Activated naive CD4-positive, alpha-beta T cell treated with anti-CD3 and anti-CD28 coated beads, Interleukin-2, amount 50 U/mL, for 72 hours (primary cell): ENCODE results near the gene PATJ. TPM values are rescaled to one million over a fixed set of nuclear protein-coding genes. Genes with fewer than 3 reads are reported as not detected.
"Not testable (repeated sequence)": the region's sequence is repeated elsewhere in the genome, so short reads cannot be mapped to it uniquely, and the experiment has no call there.

ENCODE experiments used
- ATAC-seq, 2 donors: fragments of 150-1000 bp; cut with Tn5 transposase; 2 replicates each; pipeline ENCODE4 v1.10.0; 2021; ENCODE audit warnings: mild to moderate bottlenecking in 2 of 2, moderate library complexity in 2 of 2
- DNase-seq, 2 donors: peaks; one replicate each; pipeline ENCODE4 v3.0.0; 2021 to 2022; ENCODE audit warnings: low spot score in 2 of 2
- H3K27ac Mint-ChIP-seq, 2 donors: one replicate each; pipeline ENCODE4 v1.8.0; 2022; ENCODE audit warnings: mild to moderate bottlenecking in 2 of 2, mixed read lengths in 2 of 2
- H3K36me3 Mint-ChIP-seq, 2 donors: one replicate each; pipeline ENCODE4 v1.8.0; 2022; ENCODE audit warnings: mixed read lengths in 2 of 2
- H3K9me3 Mint-ChIP-seq, 2 donors: one replicate each; pipeline ENCODE4 v1.8.0; 2022; ENCODE audit warnings: mixed read lengths in 2 of 2
- total RNA-seq, 2 donors: library from RNA; stranded (reverse); gene quantifications; one replicate each; pipeline ENCODE4 v1.2.3, GENCODE V29; 2022

The PATJ gene
- 10 to 100 TPM; 21.5 to 24.7 TPM for total RNA-seq

- Mint-ChIP-seq H3K36me3 (peaks cover 6 to 7% of the 10 kb centered on the region in 2 donors), H3K9me3 (no peaks in the 10 kb centered on the region), H3K27ac (peak within 1 kb of the TSS; percentile 93)
- DNase-seq (peak; percentile 66 to 75), ATAC-seq (peak; percentile 87 to 90)
Measured at GRCh38 chr1:61741711-61742619, at the start of gene PATJ. TSS of gene PATJ (plus strand) at chr1:61742480. CDS start at chr1:61762893, 20,413 bp downstream.

GRCh38 chr1:61699911-61700851, 42.1 kb upstream of the PATJ start:
- peaks cover 6 to 7% of the 10 kb centered on the region in 2 donors for H3K36me3 Mint-ChIP-seq
- H3K9me3 Mint-ChIP-seq: no peaks in the 10 kb centered on the region
- H3K27ac Mint-ChIP-seq: no peak overlapping the region
- ATAC-seq: no peak
- DNase-seq: no peak

- ATAC-seq (no peak), DNase-seq (no peak)
- Mint-ChIP-seq H3K9me3 (no peaks in the 10 kb centered on the region), H3K36me3 (peaks cover 0 to 12% of the 10 kb centered on the region in 2 donors), H3K27ac (peak overlapping the region in 1 of 2 donors; percentile 55)
Measured at GRCh38 chr1:61708953-61709907, 33.0 kb upstream of the PATJ start.

- no peaks in the 10 kb centered on the region for H3K9me3 Mint-ChIP-seq
- no peak overlapping the region for H3K27ac Mint-ChIP-seq
- no peak for DNase-seq
- no peak for ATAC-seq
- H3K36me3 Mint-ChIP-seq: peaks cover 0 to 12% of the 10 kb centered on the region in 2 donors
Measured at GRCh38 chr1:61709908-61710289, 32.4 kb upstream of the PATJ start.

GRCh38 chr1:61711257-61711656, 31.0 kb upstream of the PATJ start:
- not testable (repeated sequence) for DNase-seq, ATAC-seq, H3K27ac Mint-ChIP-seq, H3K9me3 Mint-ChIP-seq
- H3K36me3 Mint-ChIP-seq: peaks cover 0 to 12% of the 10 kb centered on the region in 2 donors

GRCh38 chr1:61711969-61712368, 30.3 kb upstream of the PATJ start:
- no peaks in the 10 kb centered on the region for H3K9me3 Mint-ChIP-seq
- H3K27ac Mint-ChIP-seq: no peak overlapping the region
- peak in 1 of 2 donors; percentile 26 for ATAC-seq

GRCh38 chr1:61718996-61719663, 23.1 kb upstream of the PATJ start:
- not testable (repeated sequence) for ATAC-seq, H3K27ac Mint-ChIP-seq, DNase-seq, H3K9me3 Mint-ChIP-seq, H3K36me3 Mint-ChIP-seq

More at GRCh38 chr1:61711969-61712368, 30.3 kb upstream of the PATJ start:
- H3K36me3 Mint-ChIP-seq: peaks cover 0 to 12% of the 10 kb centered on the region in 2 donors
- DNase-seq: no peak

- DNase-seq: no peak
- peak overlapping the region; percentile 100 for H3K27ac Mint-ChIP-seq
- peaks cover 15 to 16% of the 10 kb centered on the region in 2 donors for H3K36me3 Mint-ChIP-seq
- ATAC-seq: no peak
- no peaks in the 10 kb centered on the region for H3K9me3 Mint-ChIP-seq
Measured at GRCh38 chr1:61724506-61724812, 17.8 kb upstream of the PATJ start.

GRCh38 chr1:61724813-61725694, 17.2 kb upstream of the PATJ start, which contains the start of gene TM2D1:
TSS of gene TM2D1 (minus strand) at chr1:61725141. CDS start at chr1:61725120, 21 bp downstream.
- Mint-ChIP-seq H3K27ac (peak within 1 kb of the TSS; percentile 100), H3K9me3 (no peaks in the 10 kb centered on the region), H3K36me3 (peaks cover 15 to 16% of the 10 kb centered on the region in 2 donors)
- peak; percentile 95 to 96 for ATAC-seq
- DNase-seq: peak; percentile 84 to 92

- Mint-ChIP-seq H3K36me3 (peaks cover 10 to 16% of the 10 kb centered on the region in 2 donors), H3K9me3 (no peaks in the 10 kb centered on the region), H3K27ac (peak overlapping the region; percentile 44 to 61)
- no peak for DNase-seq
- no peak for ATAC-seq
Measured at GRCh38 chr1:61727544-61727943, 14.7 kb upstream of the PATJ start.

- not testable (repeated sequence) for ATAC-seq, H3K9me3 Mint-ChIP-seq, H3K27ac Mint-ChIP-seq, H3K36me3 Mint-ChIP-seq, DNase-seq
Measured at GRCh38 chr1:61730679-61731078, 11.6 kb upstream of the PATJ start.

- Mint-ChIP-seq H3K27ac (no peak overlapping the region), H3K36me3 (no peaks in the 10 kb centered on the region)
Measured at GRCh38 chr1:61732726-61733125, 9.6 kb upstream of the PATJ start.

GRCh38 chr1:61740751-61741700, 1.3 kb upstream of the PATJ start:
- H3K36me3 Mint-ChIP-seq: peaks cover 6 to 7% of the 10 kb centered on the region in 2 donors
- ATAC-seq: no peak
- DNase-seq: no peak
- no peaks in the 10 kb centered on the region for H3K9me3 Mint-ChIP-seq
- peak overlapping the region; percentile 6 to 93 for H3K27ac Mint-ChIP-seq

More at GRCh38 chr1:61732726-61733125, 9.6 kb upstream of the PATJ start:
- DNase-seq: no peak
- ATAC-seq: no peak
- no peaks in the 10 kb centered on the region for H3K9me3 Mint-ChIP-seq
